ENCODE data around the gene TMEM52B. TPM values are rescaled to one million over a fixed set of nuclear protein-coding genes. Genes with fewer than 3 reads are reported as not detected.

The TMEM52B gene
- not detected in 2 replicates for total RNA-seq

DNA sequence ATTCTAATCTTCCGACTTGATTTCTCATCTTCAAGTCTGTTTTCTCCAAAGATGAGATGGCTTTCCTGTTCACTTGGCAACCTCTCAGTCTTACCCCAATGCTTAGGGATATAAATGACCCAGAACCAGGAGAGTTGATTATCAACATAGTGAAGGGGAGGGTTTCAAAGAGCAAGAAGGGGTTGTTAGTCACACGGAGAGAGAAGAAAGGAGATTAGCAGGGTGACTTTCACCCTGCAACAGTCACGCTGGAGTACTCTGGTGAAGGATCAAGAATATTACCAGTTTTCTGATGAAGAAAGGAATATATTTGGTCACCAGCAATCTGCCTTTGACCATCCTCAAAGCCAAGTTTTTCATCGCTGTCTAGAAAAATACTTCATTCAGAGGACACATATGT is at the start of gene TMEM52B:
Gene TMEM52B, plus strand, starts transcription at position 212 of the 400 bp plus-strand sequence. CDS start 543 bp downstream, outside the sequence.

DNA sequence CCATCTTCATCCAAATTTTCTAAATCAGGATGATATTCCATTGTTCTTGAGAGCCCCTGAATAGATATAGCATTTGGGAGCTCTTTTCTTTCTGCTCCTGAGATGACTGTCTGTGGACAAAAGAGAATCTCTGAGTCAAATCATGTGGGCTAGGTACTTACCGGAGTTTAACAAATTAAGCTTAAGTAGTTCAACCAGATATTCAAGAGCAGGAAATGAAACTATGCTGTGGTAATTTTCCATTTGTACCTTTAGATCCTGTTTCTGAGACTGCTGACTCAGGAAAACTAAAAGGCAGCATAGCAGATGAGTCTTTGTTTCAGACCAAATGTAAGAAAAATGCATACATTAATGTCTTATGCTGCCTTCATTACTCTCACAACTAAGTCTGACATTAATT is 48.8 kb upstream of the TMEM52B start, which contains the start of gene CLEC7A:
Gene CLEC7A, minus strand, starts transcription at position 158 of the 400 bp plus-strand sequence. Its CDS starts 117 bp downstream, at position 41.

DNA sequence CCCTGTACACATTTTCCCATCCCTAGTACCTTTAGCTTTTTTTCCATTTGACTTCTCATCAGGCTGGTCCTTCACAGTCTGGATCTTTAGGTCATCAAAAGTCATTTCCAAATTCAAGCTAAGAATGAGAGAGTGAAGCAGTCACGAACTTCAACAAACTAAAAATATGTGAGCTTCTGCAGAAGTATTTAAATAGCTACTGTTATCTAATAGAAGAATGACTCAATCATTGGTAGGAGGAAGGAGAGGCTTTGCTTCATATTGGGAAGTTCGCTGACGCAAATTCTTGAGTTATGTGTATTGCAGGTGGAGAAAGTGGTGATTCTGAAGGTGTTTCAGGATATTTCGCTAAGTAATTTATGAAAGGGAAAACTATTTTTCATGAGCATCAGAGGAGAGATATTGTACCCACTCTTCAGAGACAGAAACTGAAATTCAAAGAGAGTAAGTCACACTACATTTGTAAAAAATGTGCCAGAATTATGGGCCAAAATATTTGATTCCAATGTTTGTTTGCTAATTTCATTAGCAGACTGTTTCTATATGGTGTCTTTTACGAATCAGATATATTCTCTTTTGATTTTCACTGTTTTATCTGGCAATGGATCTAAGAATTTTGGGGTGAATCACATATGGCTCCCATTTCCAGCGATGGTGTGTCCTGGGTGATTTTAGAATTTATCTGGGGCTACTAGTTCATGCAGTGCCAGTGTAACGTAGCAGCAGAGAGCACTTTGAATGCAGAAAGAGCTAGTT is 6.7 kb upstream of the TMEM52B start, which contains the start of gene OLR1:
Gene OLR1, minus strand, starts transcription at position 160 of the 756 bp plus-strand sequence. Its CDS starts 55 bp downstream, at position 105.

DNA sequence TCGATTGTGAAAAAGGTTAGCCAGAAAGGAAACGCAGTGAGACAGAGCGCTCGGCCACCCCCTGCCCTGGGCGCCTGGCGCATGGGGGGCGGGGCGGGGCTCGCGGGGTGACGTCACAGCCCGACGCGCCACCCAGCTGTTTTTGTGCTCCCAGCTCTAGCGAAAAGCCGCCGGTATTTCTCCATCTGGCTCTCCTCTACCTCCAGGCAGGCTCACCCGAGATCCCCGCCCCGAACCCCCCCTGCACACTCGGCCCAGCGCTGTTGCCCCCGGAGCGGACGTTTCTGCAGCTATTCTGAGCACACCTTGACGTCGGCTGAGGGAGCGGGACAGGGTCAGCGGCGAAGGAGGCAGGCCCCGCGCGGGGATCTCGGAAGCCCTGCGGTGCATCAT is 33.9 kb downstream of the TMEM52B start, which contains the start of gene GABARAPL1:
Gene GABARAPL1, plus strand, starts transcription at position 139 of the 393 bp plus-strand sequence. Its CDS starts 253 bp downstream, at position 392.

Other genes with a start within 250 kb of the TMEM52B start
- not detected in 2 replicates for gene CLEC2A, start 246.7 kb upstream of the TMEM52B start, total RNA-seq
- not detected in 2 replicates for gene CLEC12A, start 207.6 kb upstream of the TMEM52B start, total RNA-seq
- gene CLEC1B, start 179.9 kb upstream of the TMEM52B start, total RNA-seq = not detected in 2 replicates
- not detected in 2 replicates for gene CLEC12B, start 168.4 kb upstream of the TMEM52B start, total RNA-seq
- gene CLEC9A, start 148.3 kb upstream of the TMEM52B start, total RNA-seq = not detected in 2 replicates
- under 0.01 TPM in 1 of 2 replicates, not detected in the other for gene CLEC1A, start 80.0 kb upstream of the TMEM52B start, total RNA-seq
- not detected in 2 replicates for gene CLEC7A, start 48.8 kb upstream of the TMEM52B start, total RNA-seq
- not detected in 2 replicates for gene OLR1, start 6.9 kb upstream of the TMEM52B start, total RNA-seq
- gene GABARAPL1, start 33.8 kb downstream of the TMEM52B start, total RNA-seq = 46.3 and 49.6 TPM in 2 replicates
- gene KLRD1, start 128.8 kb downstream of the TMEM52B start, total RNA-seq = 0.65 and 1.2 TPM in 2 replicates
- gene KLRK1, start 211.0 kb downstream of the TMEM52B start, total RNA-seq = 0.65 TPM in 1 of 2 replicates, not detected in the other
- gene KLRC4, start 230.7 kb downstream of the TMEM52B start, total RNA-seq = not detected in 2 replicates
- gene KLRC3, start 241.6 kb downstream of the TMEM52B start, total RNA-seq = 0.22 TPM in 1 of 2 replicates, not detected in the other